DMS79 treated with DMSO at 0.1 percent for 48 hours (cell line): ENCODE results near the gene FAR2.
"Not testable (repeated sequence)": the region's sequence is repeated elsewhere in the genome, so short reads cannot be mapped to it uniquely, and the experiment has no call there.

Experiments used
- DNase-seq: peaks from one replicate; lab custom pipeline; 2025; lab: John Stamatoyannopoulos, UW

The FAR2 gene

DNA sequence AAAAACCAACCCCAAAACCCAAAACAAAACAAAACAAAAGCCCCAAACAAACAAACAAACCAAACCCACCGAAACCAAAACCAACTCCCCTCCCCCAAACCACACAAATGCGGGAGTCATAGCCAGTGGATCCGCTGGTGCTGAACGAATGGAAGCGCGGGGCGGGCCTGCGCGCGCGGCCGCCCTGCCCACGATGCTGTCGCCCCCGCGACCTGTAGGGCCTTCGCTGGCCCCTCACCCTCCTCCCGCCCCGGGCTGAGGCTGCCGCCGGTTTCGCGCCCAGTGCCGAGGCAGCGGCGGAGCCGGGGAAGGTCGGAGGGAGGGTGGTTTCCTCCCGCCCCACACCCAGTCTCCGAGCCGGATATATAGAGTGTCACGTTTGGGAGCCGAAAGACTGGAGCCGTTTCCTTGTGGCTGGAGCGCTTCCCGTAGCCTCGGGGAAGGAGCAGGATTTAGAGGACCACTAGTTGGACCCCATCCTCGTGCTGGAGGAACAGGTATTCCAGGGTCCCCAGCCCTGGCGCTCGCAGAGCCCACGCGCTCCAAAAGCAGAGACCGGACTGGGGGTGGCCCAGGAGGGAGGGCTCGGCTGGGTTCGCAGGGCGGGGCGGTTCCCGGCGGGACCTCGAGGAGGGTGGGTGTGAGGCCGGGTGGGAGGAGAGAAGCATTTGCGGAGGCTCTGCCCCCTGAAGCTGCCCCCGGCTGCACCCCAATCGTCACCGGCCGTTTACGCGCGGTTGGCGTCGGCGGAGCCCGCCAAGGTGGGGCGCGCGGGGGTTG is at the start of gene FAR2:
Gene FAR2 (plus strand): TSS at position 368 of the 780 bp plus-strand sequence. CDS start 121,172 bp downstream, outside the sequence.
- peak; percentile 65 for DNase-seq

DNA sequence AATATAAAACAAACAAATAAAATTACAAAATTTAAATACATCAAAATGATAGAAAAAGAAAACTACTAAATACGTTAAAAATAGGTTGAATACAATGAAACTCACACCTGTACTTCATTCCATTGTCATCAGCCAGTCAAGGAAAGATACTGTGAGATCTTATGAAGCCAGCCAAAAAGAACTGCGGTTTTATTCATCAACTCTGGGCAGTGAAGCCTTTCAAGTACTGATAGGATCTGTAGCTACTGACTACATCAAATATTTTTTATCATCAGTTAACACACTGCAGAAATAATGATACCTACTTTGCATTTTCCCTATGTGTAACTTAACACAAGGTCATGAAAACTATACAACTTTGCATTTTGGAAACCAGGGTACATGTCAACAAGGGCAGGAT is 46.3 kb upstream of the FAR2 start:
- DNase-seq: no peak

DNA sequence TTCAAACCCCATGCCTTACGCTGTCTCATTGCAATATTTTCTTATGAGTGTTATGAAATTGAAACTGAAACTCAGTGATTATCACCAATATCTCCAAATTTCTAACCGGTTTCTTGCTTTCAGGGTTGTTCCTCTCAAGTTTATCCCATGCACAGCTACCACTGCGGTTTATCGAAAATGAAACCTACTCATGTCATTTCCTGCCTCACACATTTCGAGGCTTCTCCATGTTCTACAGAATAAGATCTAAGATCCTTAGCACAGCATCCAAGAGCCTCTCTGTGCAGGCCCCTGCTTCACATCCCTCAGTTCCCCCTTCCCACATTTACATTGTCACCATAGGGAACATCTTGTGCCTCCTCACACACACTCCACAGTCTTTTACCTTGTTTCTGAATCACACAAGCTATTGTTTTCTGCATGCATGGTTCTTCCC is 45.5 kb upstream of the FAR2 start:
- no peak for DNase-seq

DNA sequence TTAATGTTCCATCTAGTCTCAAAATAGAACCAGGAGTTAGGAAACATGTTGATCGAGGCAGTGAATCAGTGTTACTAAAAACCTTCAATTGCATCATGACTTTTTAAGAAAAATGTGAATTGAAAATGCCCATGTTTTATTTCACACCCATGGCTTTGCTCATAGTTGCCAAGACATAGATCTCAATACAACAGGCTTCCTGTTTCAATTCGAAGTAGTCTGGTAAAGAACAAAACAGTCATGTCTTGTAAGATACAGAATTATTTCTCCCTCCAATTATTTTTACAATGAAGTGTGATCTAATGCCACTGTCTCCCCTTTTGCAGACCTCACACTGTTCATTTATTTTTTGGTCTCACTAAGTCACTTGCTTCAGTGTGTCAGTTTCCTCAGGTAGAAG is 44.6 kb upstream of the FAR2 start:
- no peak for DNase-seq

DNA sequence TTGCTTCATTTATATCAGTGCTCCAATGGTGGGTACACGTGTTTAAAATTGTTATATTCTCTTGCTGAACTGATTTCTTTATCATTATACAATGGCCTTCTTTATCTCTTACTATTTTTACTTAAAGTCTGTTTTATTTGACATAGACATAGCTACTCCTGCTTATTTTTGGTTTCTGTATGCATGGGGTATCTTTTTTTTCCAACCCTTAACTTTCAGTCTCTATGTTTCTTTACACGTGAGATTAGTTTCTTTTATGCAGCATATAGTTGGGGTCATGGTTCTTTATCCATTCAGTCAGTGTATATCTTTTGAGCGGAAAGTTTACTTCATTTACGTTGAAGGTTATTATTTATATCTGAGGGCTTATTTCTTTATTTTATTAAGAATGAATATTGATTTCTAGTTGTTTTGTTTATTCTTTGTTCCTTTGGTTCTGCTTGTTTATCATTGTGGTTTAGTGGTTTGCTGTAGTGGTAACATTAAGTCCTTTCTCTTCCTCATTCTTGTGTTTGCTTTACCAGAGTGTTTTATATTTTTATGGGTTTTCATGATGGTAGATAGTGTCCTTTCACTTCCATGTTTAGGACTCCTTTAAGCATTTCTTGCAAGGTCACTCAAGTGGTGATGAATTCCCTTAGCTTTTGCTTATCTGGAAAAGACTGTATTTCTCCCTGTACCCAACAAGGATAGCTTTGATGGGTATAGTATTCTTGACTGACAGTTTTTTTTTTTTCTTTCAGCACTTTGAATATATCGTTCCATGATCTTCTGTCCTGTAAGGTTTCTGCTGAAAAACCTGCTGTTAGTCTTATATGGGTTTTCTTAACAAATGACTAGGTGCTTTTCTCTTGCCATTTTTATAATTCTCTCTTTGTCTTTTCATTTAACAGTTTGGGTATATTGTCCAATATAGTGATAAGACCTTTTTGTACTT is 38.3 kb upstream of the FAR2 start:
- no peak for DNase-seq

DNA sequence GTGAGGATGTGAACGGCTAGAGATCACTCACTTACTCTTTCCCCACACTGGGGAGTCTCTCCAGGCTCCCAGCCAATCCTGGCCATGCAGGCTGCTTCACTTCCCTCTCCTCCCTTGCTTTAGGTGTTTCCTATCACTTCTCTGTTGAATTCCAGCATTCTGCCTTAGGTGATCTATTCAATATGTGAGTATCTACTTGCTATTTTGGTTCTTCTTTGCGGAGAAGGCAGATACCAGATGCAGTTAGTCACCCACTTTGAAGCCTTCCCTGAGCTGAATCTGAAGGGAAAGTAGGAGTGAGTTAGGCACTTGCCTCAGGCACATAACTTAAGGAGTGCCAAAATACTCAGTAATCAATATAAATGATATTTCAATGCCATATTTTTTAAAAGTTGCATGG is 36.0 kb upstream of the FAR2 start:
- DNase-seq: no peak

DNA sequence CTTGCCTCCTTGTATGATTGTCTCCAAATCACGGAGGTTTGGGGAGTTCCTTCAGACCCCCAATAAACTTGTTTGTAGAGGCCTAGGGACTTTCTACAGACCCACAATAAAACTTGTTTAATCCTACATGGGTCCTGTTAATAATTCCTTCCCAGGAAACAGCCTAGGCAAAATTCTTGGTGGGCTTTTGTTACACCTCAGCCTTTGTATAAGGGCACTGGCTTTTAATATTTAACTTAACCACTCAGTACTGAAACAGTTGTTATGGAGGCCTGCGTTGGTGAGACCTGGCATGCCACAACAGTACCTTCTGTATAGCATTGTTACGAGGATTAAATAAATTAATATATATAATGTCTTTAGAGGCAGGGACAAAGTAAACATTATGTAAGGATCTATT is 32.7 kb upstream of the FAR2 start:
- DNase-seq: no peak

DNA sequence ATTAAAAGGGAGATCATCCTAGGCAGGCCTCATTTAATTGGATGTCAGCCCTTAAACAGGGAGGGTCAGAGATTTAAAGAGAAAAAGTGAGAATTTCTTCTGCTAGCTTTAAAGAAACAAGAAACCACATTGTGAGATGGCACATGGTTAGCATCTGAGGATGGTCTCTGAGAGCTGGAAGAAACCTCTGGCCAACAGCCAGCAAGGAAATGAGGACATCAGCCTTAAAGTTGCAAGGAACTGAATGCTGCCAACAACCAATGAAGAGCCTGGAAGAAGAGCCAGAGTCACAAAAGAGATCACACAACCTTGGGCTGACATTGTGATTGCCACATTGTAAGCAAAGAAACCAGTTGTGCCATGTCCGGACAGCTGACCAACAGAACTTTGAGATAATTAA is 17.5 kb upstream of the FAR2 start:
- DNase-seq: no peak

DNA sequence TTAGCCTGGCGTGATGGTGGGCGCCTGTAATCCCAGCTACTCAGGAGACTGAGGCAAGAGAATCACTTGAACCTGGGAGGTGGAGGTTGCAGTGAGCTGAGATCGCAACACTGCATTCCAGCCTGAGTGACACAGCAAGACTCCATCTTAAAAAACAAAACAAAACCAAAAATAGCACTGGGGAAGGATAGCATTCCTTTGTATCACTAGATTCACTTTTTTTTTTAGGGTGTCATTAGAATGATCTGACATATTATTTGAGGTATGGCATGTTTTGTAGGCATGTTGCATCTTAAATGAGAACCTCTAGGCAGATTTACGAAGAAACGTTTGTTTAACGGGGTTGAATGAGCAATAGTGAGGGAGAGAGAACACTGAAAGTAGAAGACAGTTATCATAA is 16.8 kb upstream of the FAR2 start:
- no peak for DNase-seq

DNA sequence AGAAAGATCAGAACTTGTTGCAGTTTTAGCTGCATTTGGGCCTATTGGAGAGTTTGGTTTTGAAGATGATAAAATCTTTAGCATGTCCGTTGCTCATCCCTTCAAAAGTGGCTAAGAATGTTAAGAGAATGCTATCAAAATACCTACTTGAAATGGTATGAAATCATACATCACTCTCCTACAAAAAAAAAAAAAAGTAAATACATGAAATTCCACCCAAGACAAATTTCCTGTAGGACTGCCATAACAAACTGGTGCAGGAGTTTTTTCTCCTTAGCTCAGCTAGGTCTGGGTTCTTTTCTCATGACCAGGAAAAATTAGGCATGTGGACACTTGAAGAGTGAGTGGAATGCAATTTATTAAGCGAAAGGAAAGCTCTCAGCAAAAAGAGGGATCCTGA is 15.9 kb upstream of the FAR2 start:
- DNase-seq: no peak

DNA sequence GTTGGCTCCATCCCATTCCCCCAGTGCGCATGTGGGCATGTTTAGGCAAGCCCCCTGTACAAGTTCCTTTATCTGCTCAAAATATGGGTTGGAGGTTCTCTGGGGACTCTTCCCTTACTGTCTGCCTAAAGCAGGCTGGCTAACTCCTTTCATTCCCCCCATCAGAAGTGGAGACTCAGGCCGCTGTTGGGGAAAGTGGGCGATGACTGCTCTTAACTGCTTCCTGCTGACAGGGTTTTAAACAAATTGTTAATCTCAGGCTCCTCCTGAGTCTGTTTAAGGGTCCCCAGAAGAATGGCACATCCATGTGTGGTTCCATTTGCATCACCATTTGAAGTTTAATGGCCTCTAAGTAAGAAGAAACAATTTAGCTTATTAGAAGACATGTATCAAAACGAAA is 15.4 kb upstream of the FAR2 start:
- DNase-seq: no peak

DNA sequence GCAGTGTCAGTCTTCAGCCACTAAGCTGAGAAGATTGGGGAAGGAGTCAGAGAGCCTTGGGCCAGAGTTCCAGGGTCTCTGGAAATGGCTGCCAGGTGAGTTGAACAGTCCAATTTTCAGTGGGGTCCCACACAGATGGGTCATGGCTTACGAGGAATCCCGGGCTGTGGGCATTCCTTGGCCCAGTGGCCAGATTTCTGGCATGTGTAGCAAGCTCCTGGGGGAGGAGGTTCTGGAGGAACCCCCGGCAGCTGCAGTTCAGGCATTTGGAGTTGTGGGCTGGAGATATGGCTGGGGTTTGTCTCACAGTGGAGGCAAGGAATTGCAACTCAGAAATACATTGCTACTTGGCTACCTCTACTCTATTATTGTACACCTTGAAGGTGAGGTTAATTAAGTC is 10.8 kb upstream of the FAR2 start:
- DNase-seq: not testable (repeated sequence)

DNA sequence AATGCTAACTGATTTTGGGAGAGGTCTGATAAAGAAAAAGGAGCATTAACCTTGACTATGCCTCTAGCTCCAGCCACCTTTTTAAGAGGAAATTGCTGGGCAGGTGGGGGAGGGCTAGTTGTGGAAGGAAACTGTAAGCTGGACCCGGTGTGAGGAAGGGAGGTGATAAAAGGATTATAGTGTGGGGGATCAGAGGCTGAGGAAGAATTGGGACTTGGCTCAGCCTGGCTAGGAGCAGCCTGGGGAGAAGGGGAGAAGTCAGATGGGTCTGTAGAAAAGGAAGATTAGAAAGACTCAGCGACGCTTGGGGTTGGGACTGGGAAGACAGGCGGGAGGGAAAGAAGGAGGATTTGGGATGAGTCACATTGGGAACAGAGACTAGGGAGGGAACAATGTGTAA is 10.2 kb upstream of the FAR2 start:
- DNase-seq: not testable (repeated sequence)

DNA sequence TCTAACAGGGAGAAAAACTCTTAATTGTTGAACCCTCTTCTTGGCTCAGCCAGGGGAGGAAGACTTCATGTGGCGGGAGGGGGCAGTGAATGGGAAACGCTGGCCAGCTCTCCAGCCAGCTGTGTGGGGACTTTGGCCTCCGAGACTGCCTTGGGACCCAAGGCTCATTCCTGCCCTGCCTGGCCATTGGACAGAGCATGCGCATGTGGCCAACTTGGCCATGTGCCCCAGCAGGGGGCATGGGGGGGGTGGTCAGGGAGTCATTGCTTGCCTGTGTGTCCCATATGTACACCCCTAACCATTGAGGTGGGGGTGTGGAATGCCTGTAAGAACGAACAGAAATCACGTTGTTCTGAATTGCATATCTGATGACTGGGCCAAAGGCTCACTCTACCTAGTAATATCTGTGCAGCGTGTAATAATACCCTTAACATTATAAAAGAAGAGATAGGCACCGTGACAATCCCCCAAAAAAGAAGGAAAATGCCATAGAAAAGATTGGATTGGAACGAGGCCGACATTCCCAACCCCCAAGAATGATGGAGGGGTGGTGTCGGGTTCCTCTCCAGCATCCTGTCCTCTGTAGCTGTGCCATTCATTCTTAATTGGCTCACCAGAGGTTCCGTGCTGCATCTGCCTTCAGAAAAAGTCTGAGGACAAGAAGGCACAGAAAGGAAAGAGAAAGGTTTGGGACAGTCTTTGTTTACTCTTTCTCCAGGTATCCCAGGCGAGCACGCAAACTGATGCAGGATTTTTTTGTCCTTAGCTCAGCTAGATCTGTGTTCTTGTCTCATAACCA is 3.5 kb upstream of the FAR2 start:
- DNase-seq: no peak

DNA sequence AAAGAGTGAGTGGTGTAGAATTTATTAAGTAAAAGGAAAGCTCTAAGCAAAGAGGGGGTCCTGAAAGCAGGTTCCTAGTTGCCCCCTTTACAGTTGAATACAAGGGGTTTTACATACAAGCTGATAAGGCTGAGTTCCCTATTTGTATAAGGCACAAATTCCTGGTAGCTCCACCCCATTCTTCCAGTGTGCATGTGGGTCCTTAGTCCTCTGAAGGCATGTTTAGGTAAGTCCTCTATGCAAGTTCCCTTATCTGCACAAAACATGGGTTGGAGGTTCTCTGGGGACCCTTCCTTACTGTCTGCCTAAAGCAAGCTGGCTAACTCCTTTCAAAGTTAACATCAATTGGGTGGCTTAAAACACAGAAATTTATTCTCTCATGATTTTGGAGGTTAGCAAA is 2.9 kb upstream of the FAR2 start:
- DNase-seq: no peak

DNA sequence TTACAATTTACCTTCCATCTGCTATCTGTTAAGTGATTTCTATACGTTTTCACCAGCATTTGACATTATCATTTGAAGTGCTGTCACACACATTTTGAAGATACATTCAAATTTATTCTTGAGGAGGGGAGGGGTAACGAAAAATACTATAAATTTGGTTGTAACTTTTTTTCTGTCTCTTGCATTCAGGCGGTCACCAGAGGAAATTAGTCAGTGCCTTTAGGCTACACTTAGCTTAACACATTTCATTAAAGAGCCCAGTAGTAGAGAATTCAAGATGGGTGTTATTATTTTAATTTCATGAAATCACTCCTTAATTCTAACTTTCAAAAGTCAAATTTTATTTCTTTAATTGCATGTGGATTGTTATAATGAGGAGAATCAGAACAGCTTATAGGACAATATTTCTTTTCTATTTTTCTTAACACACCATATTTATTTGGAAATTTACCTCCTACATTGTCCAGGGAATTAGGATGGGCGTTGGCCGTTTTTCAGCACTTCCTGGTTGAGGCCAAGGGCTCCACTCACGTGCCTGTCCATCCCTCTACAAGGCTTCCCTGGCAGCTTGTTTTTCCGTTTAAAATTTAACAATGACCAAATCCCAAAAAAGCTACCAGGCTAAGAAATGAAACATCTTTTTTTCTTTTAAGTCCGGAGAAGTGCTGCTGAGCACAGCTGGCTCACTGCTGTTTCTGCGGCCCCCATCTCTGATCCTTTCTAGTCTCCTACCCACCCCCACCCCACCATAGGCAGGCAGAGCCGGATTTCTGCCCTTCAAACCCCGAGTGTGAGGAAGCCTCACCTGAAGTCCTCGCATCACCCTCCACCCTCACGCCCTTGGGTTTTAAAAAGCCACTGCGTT is 1.1 kb upstream of the FAR2 start:
- peak; percentile 58 for DNase-seq

DNA sequence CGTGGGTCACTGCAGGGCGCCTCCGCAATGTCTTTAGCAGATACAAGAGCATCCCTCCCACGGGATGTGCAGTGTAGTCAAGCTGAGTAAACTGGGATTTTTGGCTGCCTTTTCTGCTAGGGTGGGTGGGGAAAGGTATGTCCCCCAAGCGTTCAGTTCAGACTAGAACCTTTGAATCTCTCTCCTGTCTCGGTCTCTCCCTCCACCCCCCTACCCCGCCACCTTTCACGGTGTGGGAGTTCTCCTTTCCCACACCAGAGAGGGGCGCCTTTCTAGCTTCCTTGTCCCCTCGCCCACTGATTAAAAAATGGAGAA is 525 bp upstream of the FAR2 start:
- peak; percentile 58 for DNase-seq

DNA sequence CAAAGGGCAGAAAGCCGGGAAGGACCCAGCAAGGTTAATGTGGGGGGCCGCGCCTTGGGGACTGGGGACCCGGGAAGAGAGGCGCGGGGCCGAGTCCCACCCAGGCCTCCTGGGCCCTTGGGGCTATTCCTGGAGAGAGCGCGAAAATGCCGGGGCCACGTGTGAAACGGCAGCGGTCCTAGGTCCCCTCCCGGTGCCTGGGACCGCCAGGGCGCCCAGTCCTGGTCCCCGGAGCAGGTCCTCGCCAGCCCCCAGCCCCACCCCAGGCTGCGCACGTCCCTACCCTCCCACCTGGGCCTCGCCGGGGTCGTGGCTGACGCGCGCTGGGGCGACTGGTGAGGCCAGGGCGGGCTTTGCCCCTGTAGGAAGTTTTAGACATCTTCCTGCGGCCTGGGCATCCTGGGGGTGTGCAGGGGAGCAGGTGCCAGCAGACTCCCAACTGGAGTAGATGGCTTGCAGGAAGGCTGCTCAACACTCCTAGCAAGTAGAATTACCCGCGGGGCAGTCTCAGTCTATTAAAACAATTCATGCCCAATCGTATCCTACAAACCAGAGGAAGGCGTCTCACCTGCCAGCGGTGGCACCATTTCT is 708 bp downstream of the FAR2 start:
- DNase-seq: peak; percentile 69

DNA sequence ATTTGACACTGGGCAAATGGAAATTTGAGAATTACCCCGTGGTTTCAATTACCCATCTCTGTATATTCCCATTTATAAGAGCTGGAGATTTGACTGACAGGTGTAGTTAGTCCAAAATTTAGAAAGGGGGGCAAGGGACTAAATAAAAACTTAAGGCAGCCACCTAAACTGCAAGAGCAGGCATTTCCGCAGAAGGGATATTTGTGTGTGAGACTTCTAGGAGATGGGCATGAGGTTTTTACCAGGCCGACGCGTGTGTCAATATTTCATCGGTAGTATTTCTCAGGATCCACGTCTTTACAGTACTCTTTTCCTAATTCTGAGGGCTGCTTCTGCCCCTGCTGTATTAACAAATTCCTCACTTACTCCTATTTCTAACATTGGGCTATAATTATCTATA is 1.4 kb downstream of the FAR2 start:
- peak; percentile 69 for DNase-seq

DNA sequence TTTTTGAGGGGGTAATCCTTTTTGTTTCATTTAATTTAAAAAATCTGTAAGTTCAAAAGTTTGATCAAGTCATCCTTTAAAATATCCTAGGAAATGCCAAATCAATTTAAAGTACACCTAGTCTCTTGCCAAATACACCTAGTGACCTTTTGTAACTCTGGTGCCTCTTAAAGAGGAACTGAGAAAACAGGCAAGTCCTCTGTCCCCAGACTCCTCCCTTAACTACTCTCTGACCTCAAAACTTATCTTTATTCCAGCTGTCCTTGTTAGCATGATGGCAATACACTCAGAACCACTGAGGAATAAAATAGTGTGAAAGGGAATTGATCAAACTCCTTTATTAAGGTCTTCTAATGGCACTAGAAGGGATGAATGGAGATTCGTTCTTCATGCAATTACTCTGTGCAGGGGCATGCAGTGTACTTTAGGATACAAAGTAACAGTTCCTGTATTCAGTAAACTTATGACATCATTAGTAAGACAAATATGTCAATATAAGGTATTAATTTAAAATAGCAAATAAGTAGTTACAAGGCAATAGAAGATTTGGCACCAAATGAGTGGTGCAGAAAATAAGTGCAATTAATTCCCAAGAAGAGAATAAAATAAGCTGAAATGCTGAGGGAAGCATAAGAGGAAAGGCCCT is 3.3 kb downstream of the FAR2 start:
- peak; percentile 69 for DNase-seq
